HCT116 (cell line): ENCODE measurements around the gene MRPL9. TPM values are rescaled to one million over a fixed set of nuclear protein-coding genes. Genes with fewer than 3 reads are reported as not detected.

Experiments used
- ATAC-seq: fragments of 200-7000 bp; cut with Tn5 transposase; 2 replicates; pipeline ENCODE4 v1.9.1; 2020; ENCODE audit warnings: mild to moderate bottlenecking, moderate library complexity
- BruUV-seq: library from RNA; stranded (reverse); fragments of 400-500 nt; replicated peaks from 2 replicates; lab custom pipeline; 2021; lab: Mats Ljungman, UMichigan
- CTCF ChIA-PET: fragments of 300-600 bp; sonication (Branson Sonifier 250); formaldehyde crosslinking; loops from one replicate; lab custom pipeline; 2021; ENCODE audit warnings: antibody characterized with exemption; lab: Charles Lee
- POLR2A ChIA-PET: fragments of 300-600, 350-600 bp; sonication (Branson Sonifier 250); formaldehyde crosslinking; loops from one replicate; lab custom pipeline; 2021; ENCODE audit warnings: antibody characterized with exemption; lab: Charles Lee
- RAD21 ChIA-PET, 2 experiments: fragments of 300-600 bp; sonication (Branson Sonifier 250); formaldehyde crosslinking; loops; one replicate each; lab custom pipeline; 2023; ENCODE audit warnings: low total read pairs in 2 of 2; ENCODE audit not compliant: uncharacterized antibody in 2 of 2, unreplicated experiment in 2 of 2, low non-redundant PET in 1 of 2; lab: Charles Lee
- DNase-seq: peaks from one replicate; pipeline ENCODE4 v3.0.0-alpha.2; 2010; ENCODE audit warnings: low read depth, low spot score
- H2AFZ ChIP-seq: fragments of 200-600 bp; shearing (Covaris generic), sonication (generic); 2 replicates; pipeline ENCODE4 v1.6.1; 2017; ENCODE audit warnings: low read depth, mixed run types, mixed read lengths, antibody characterized with exemption, low read length; ENCODE audit not compliant: poor library complexity, severe bottlenecking
- H3K27ac ChIP-seq: 2 replicates; pipeline ENCODE4 v1.5.1; 2012; ENCODE audit warnings: low read depth, low read length
- H3K27me3 ChIP-seq: fragments of 200-600 bp; sonication (generic); 2 replicates; pipeline ENCODE4 v1.6.1; 2016; ENCODE audit warnings: mixed run types, low read length, mixed read lengths; ENCODE audit not compliant: insufficient read depth
- H3K36me3 ChIP-seq, 2 experiments: fragments of 200-500 bp in 1 of 2; fragments of 200-600 bp in 1 of 2; sonication (Bioruptor generic) in 1 of 2; sonication (generic) in 1 of 2; 2 replicates each; pipeline versions ENCODE4 v1.5.1 to v1.6.1; 2014 to 2016; ENCODE audit warnings: low read length in 2 of 2, inconsistent platforms in 1 of 2, mixed read lengths in 1 of 2, mixed run types in 1 of 2; ENCODE audit not compliant: insufficient read depth in 2 of 2, control insufficient read depth in 1 of 2
- H3K4me1 ChIP-seq, 2 experiments: fragments of 200-600 bp in 1 of 2; sonication (generic) in 1 of 2; 2 replicates each; pipeline versions ENCODE4 v1.5.1 to v1.6.1; 2012 to 2017; ENCODE audit warnings: low read length in 2 of 2, inconsistent platforms in 1 of 2, mild to moderate bottlenecking in 1 of 2, mixed read lengths in 1 of 2, mixed run types in 1 of 2, moderate library complexity in 1 of 2; ENCODE audit not compliant: insufficient read depth in 2 of 2, control insufficient read depth in 1 of 2
- H3K4me2 ChIP-seq: fragments of 200-600 bp; sonication (generic); 2 replicates; pipeline ENCODE4 v1.6.1; 2017; ENCODE audit warnings: mixed run types, low read length, mixed read lengths
- H3K4me3 ChIP-seq, 2 experiments: fragments of 200-600 bp in 1 of 2; sonication (generic) in 1 of 2; replicated peaks in 1 of 2; 2 replicates each; pipeline ENCODE4 v1.5.1; 2011 to 2016; ENCODE audit warnings: low read length in 2 of 2, control low read depth in 1 of 2, low read depth in 1 of 2, mild to moderate bottlenecking in 1 of 2, mixed read lengths in 1 of 2, mixed run types in 1 of 2
- H3K79me2 ChIP-seq: fragments of 200-600 bp; sonication (generic); 2 replicates; pipeline ENCODE4 v1.6.1; 2017; ENCODE audit warnings: mild to moderate bottlenecking, mixed run types, low read length, moderate library complexity, mixed read lengths; ENCODE audit not compliant: insufficient read depth
- H3K9ac ChIP-seq: fragments of 200-600 bp; sonication (generic); 2 replicates; pipeline ENCODE4 v1.6.1; 2016; ENCODE audit warnings: low read length, mixed read lengths
- H3K9me2 ChIP-seq: fragments of 200-600 bp; sonication (generic), shearing (Covaris generic); 2 replicates; pipeline ENCODE4 v1.6.1; 2017; ENCODE audit warnings: mixed run types, mild to moderate bottlenecking, moderate library complexity; ENCODE audit not compliant: insufficient read depth
- H3K9me3 ChIP-seq, 2 experiments: fragments of 200-500 bp in 1 of 2; fragments of 200-600 bp in 1 of 2; sonication (Bioruptor generic) in 1 of 2; sonication (generic) in 1 of 2; 2 replicates each; pipeline ENCODE4 v1.6.1; 2014 to 2017; ENCODE audit warnings: low read length in 2 of 2, mixed read lengths in 2 of 2, inconsistent platforms in 1 of 2, low read depth in 1 of 2, mild to moderate bottlenecking in 1 of 2, mixed run types in 1 of 2, moderate library complexity in 1 of 2; ENCODE audit not compliant: control insufficient read depth in 1 of 2, insufficient read depth in 1 of 2
- H4K20me1 ChIP-seq: fragments of 200-600 bp; sonication (generic), shearing (Covaris generic); 2 replicates; pipeline ENCODE4 v1.6.1; 2017; ENCODE audit warnings: mixed run types, mild to moderate bottlenecking, moderate library complexity; ENCODE audit not compliant: insufficient read depth
- ATF3 ChIP-seq: IDR thresholded peaks from 2 replicates; pipeline ENCODE4 v1.6.1; 2012
- CTCF ChIP-seq, 3 experiments: fragments of 200-600 bp in 1 of 3; sonication (generic) in 1 of 3; IDR thresholded peaks in 2 of 3; conservative IDR thresholded peaks in 1 of 3; 2 replicates each; pipeline ENCODE4 v1.5.1; 2012 to 2017; ENCODE audit warnings: low read depth in 2 of 3, low read length in 2 of 3, antibody characterized with exemption in 1 of 3, borderline replicate concordance in 1 of 3, control low read depth in 1 of 3, mild to moderate bottlenecking in 1 of 3, mixed read lengths in 1 of 3, mixed run types in 1 of 3, moderate library complexity in 1 of 3; ENCODE audit not compliant: insufficient read depth in 1 of 3
- EGR1 ChIP-seq: IDR thresholded peaks from 2 replicates; pipeline ENCODE4 v1.6.1; 2012; ENCODE audit warnings: low read depth
- ELF1 ChIP-seq: IDR thresholded peaks from 2 replicates; pipeline ENCODE4 v1.6.1; 2012; ENCODE audit warnings: low read depth, borderline replicate concordance
- EZH2 ChIP-seq: fragments of 200-600 bp; sonication (generic); IDR thresholded peaks from 2 replicates; pipeline ENCODE4 v1.6.1; 2017; ENCODE audit warnings: antibody characterized with exemption, mixed run types
- EZH2phosphoT487 ChIP-seq: fragments of 200-600 bp; IDR thresholded peaks from 2 replicates; pipeline ENCODE4 v1.6.1; 2018; ENCODE audit warnings: antibody characterized with exemption, borderline replicate concordance
- JUND ChIP-seq: IDR thresholded peaks from 2 replicates; pipeline ENCODE4 v1.6.1; 2012
- MAX ChIP-seq: IDR thresholded peaks from 2 replicates; pipeline ENCODE4 v1.6.1; 2012
- POLR2A ChIP-seq: IDR thresholded peaks from 2 replicates; pipeline ENCODE4 v1.7.0; 2011; ENCODE audit warnings: borderline replicate concordance; ENCODE audit not compliant: insufficient read depth, insufficient read length; ENCODE audit errors: extremely low read depth
- RAD21 ChIP-seq: IDR thresholded peaks from 2 replicates; pipeline ENCODE4 v1.6.1; 2012; ENCODE audit warnings: low read depth, mild to moderate bottlenecking
- REST ChIP-seq: IDR thresholded peaks from 2 replicates; pipeline ENCODE4 v1.6.1; 2012; ENCODE audit warnings: low read depth
- SIN3A ChIP-seq: IDR thresholded peaks from 2 replicates; pipeline ENCODE4 v1.6.1; 2012; ENCODE audit warnings: low read depth
- SP1 ChIP-seq: IDR thresholded peaks from 2 replicates; pipeline ENCODE4 v1.6.1; 2012; ENCODE audit warnings: low read depth
- SRF ChIP-seq: IDR thresholded peaks from 2 replicates; pipeline ENCODE4 v1.6.1; 2012; ENCODE audit warnings: low read depth
- YY1 ChIP-seq: IDR thresholded peaks from 2 replicates; pipeline ENCODE4 v1.6.1; 2011; ENCODE audit warnings: low read length, low read depth, moderate library complexity, mild to moderate bottlenecking; ENCODE audit not compliant: insufficient replicate concordance; ENCODE audit errors: extremely low read depth
- ZBTB33 ChIP-seq: IDR thresholded peaks from 2 replicates; pipeline ENCODE4 v1.6.1; 2011; ENCODE audit warnings: mild to moderate bottlenecking, low read length, moderate library complexity; ENCODE audit not compliant: insufficient replicate concordance; ENCODE audit errors: extremely low read depth
- ZNF274 ChIP-seq: fragments of 200-500 bp; sonication (Bioruptor generic); IDR thresholded peaks from 2 replicates; pipeline ENCODE4 v1.6.1; 2014; ENCODE audit warnings: mild to moderate bottlenecking, low read depth, low read length, inconsistent platforms
- intact Hi-C: fragments of 100-400 bp; cut with micrococcal nuclease; formaldehyde crosslinking; loops from 2 replicates; pipeline ENCODE4 v1.10.0; 2022
- total RNA-seq: library from RNA; stranded (reverse); gene quantifications from one replicate; pipeline ENCODE4 v1.2.1, GENCODE V29; 2021; ENCODE audit not compliant: unreplicated experiment

MRPL9 gene
- total RNA-seq, 1 experiment from 2014 or later: 94.5 TPM

GRCh38 chr1:151718011-151718431 is 45.3 kb downstream of the MRPL9 start:
- no peaks in the 10 kb centered on the region for H3K4me1 ChIP-seq
- no peaks in the 10 kb centered on the region for H3K79me2 ChIP-seq
- H3K27me3 ChIP-seq: peaks cover 28% of the 10 kb centered on the region
- CTCF ChIA-PET: interaction anchor here (1.5 kb wide), 1 partner anchor 17 kb away, joined by 3 read pairs; no protein-coding TSS in a partner anchor
- intact Hi-C loops: no loop called here
- ATAC-seq (no peak), DNase-seq (no peak)
- RAD21 ChIA-PET: no interaction called here
- H3K36me3 ChIP-seq: no peaks in the 10 kb centered on the region
- no peak overlapping the region for H2AFZ ChIP-seq
- no peaks in the 10 kb centered on the region for H4K20me1 ChIP-seq
- no peak overlapping the region for H3K4me2 ChIP-seq
- H3K9ac ChIP-seq: no peak overlapping the region
- H3K9me2 ChIP-seq: no peaks in the 10 kb centered on the region
- H3K9me3 ChIP-seq: no peaks in the 10 kb centered on the region
- TF ChIP-seq EZH2phosphoT487 (no peak), ZNF274 (no peak), EGR1 (no peak), RAD21 (no peak), ZBTB33 (no peak), SRF (no peak), POLR2A (no peak), EZH2 (no peak), SIN3A (no peak), SP1 (no peak), CTCF (IDR thresholded peaks at IDR 0.05 in 2 of 3, conservative IDR thresholded peaks at IDR 0.05 in 1 of 3; ENCODE audit: borderline replicate concordance in 1 of 3, insufficient read depth in 1 of 3, low read depth in 2 of 3, low read length in 2 of 3) (no peak), ELF1 (no peak), YY1 (no peak), JUND (no peak), ATF3 (no peak), REST (no peak), MAX (no peak)
- H3K4me3 ChIP-seq: no peak overlapping the region
- no peak overlapping the region for H3K27ac ChIP-seq
- POLR2A ChIA-PET: no interaction called here
- no TSS peak for BruUV-seq
